Activated T-cell treated with anti-CD3 and anti-CD28 coated beads, Interleukin-2, amount 50 U/mL, for 4 hours (primary cell): Measurements from ENCODE around the gene ABR. TPM values are rescaled to one million over a fixed set of nuclear protein-coding genes. Genes with fewer than 3 reads are reported as not detected.
A peak's percentile ranks its signal among the peaks of the same experiment; 100 is the strongest.
"Not testable (repeated sequence)": the region's sequence is repeated elsewhere in the genome, so short reads cannot be mapped to it uniquely, and the experiment has no call there.

Experiments used
- ATAC-seq, 2 donors: fragments of 200-7000 bp; cut with Tn5 transposase; one replicate each; pipeline ENCODE4 v1.10.0; 2021
- DNase-seq: peaks from one replicate; pipeline ENCODE4 v3.0.0-alpha.2; 2020
- H3K27me3 Mint-ChIP-seq: one replicate; pipeline ENCODE4 v1.8.0; 2021; ENCODE audit warnings: low read depth, mixed read lengths
- H3K36me3 Mint-ChIP-seq: one replicate; pipeline ENCODE4 v1.8.0; 2022; ENCODE audit warnings: mixed read lengths; ENCODE audit not compliant: insufficient read depth
- H3K4me1 Mint-ChIP-seq: one replicate; pipeline ENCODE4 v1.8.0; 2021; ENCODE audit warnings: low read depth, mixed read lengths
- H3K4me3 Mint-ChIP-seq: one replicate; pipeline ENCODE4 v1.8.0; 2021; ENCODE audit warnings: mild to moderate bottlenecking, moderate library complexity, mixed read lengths
- H3K9me3 Mint-ChIP-seq: one replicate; pipeline ENCODE4 v1.8.0; 2021; ENCODE audit warnings: mixed read lengths
- total RNA-seq, 3 donors: library from RNA; stranded (reverse); gene quantifications; one replicate each; pipeline ENCODE4 v1.2.1, GENCODE V29; 2021

The ABR gene
- total RNA-seq, 3 donors from 2014 or later, result 41.0 to 44.7 (median 43.3) TPM

DNA sequence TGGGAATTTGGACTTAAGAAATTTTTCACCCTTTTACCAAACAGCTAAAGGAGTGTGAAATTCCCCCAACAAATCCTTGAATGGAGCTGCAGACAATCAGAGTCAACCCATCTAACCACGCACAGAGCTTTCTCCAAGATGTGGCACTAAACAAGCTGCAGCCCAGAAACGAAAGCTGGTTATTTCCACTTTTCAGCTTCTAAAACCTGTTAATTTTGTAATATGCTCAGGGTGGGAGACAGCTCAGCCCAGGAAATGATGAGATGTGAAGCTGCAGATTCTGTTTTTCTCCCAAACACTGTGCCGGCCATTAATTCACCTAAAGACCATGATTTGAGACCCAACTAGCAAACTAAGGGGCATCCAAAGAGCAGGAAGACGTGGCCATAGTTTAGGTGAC lies 33.2 kb upstream of the ABR start:
- peaks cover 1% of the 10 kb centered on the region for H3K4me1 Mint-ChIP-seq
- H3K36me3 Mint-ChIP-seq, result no peaks in the 10 kb centered on the region
- DNase-seq (no peak), ATAC-seq (no peak)
- no peaks in the 10 kb centered on the region for H3K27me3 Mint-ChIP-seq
- H3K9me3 Mint-ChIP-seq, result no peaks in the 10 kb centered on the region
- H3K4me3 Mint-ChIP-seq, result no peak overlapping the region

- DNase-seq, result no peak
- no peaks in the 10 kb centered on the region for H3K27me3 Mint-ChIP-seq
- no peaks in the 10 kb centered on the region for H3K9me3 Mint-ChIP-seq
- no peaks in the 10 kb centered on the region for H3K36me3 Mint-ChIP-seq
- no peak for ATAC-seq
- no peak overlapping the region for H3K4me3 Mint-ChIP-seq
- H3K4me1 Mint-ChIP-seq, result no peaks in the 10 kb centered on the region
Measured at GRCh38 chr17:1211287-1211686, 31.5 kb upstream of the ABR start.

DNA sequence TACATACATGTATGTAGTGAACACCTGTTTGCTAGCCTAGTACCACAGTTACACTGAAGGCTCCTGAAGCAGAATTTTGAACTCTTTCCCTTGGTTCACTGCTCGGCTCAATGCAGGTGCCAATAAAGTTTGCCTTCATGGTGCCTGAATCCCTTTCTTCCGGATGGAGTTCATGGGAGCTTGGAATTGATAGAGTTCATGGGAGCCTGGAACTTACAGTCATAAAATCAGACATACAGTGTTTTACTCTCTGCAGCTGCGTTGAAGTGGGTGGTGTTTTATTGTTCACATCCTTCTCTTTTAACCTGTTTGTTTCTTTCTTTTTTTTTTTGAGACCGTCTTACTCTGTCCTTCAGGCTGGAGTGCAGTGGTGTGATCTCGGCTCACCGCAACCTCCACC lies 29.2 kb upstream of the ABR start:
- ATAC-seq (no peak), DNase-seq (no peak)
- no peaks in the 10 kb centered on the region for H3K27me3 Mint-ChIP-seq
- H3K9me3 Mint-ChIP-seq, result no peaks in the 10 kb centered on the region
- no peak overlapping the region for H3K4me3 Mint-ChIP-seq
- no peaks in the 10 kb centered on the region for H3K4me1 Mint-ChIP-seq
- H3K36me3 Mint-ChIP-seq, result no peaks in the 10 kb centered on the region

DNA sequence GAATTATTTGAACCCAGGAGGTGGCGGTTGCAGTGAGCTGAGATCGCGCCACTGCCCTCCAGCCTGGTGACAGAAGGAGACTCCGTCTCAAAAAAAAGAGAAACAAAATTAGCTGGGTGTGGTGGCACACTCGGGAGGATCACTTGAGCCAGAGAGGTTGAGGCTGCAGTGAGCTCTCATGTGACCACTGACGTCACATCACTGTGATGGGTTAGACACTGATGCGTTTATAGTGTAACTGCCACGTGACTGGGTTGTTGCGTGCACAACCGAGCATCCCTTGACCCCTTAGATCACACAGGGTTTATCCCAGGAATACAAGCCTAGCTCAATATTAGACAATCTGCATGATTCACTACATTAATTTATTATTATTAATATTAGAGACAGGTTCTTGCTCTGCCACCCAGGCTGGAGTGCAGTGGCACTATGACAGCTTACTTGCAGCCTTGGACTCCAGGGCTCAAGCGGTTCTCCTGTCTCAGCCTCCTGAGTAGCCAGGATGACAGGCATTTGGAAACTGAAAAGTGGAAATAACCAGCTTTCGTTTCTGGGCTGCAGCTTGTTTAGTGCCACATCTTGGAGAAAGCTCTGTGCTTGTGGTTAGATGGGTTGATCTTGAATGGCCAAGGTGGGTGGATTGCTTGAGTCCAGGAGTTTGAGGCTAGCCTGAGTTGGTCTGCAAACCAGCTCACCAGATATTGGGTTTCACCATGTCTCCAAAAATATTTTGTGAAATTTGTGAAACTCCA lies 26.4 kb upstream of the ABR start:
- Mint-ChIP-seq H3K4me3 (no peak overlapping the region), H3K4me1 (peaks cover 16% of the 10 kb centered on the region), H3K27me3 (no peaks in the 10 kb centered on the region), H3K9me3 (no peaks in the 10 kb centered on the region), H3K36me3 (no peaks in the 10 kb centered on the region)
- ATAC-seq (no peak), DNase-seq (no peak)

DNA sequence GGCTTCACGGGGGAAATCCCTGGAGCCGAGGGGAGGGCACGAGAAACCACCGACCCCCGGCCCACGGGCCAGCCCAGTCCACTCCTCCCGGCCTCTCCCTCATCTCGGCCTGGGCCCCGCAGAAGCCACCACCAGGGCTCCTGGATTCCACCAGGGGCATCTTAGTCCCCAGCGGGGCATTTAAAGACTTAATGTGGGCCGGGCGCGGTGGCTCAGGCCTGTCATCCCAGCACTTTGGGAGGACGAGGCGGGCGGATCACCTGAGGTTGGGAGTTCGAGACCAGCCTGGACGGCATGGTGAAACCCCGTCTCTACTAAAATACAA lies 24.1 kb upstream of the ABR start:
- peak overlapping the region; percentile 40 for H3K4me3 Mint-ChIP-seq
- H3K9me3 Mint-ChIP-seq, result no peaks in the 10 kb centered on the region
- ATAC-seq (no peak), DNase-seq (no peak)
- no peaks in the 10 kb centered on the region for H3K27me3 Mint-ChIP-seq
- peaks cover 30% of the 10 kb centered on the region for H3K4me1 Mint-ChIP-seq
- no peaks in the 10 kb centered on the region for H3K36me3 Mint-ChIP-seq

- ATAC-seq (peak; percentile 41 to 65), DNase-seq (no peak)
- Mint-ChIP-seq H3K36me3 (no peaks in the 10 kb centered on the region), H3K9me3 (no peaks in the 10 kb centered on the region), H3K27me3 (no peaks in the 10 kb centered on the region), H3K4me3 (no peak overlapping the region), H3K4me1 (peaks cover 32% of the 10 kb centered on the region)
Measured at GRCh38 chr17:1203111-1203966, 23.6 kb upstream of the ABR start.

DNA sequence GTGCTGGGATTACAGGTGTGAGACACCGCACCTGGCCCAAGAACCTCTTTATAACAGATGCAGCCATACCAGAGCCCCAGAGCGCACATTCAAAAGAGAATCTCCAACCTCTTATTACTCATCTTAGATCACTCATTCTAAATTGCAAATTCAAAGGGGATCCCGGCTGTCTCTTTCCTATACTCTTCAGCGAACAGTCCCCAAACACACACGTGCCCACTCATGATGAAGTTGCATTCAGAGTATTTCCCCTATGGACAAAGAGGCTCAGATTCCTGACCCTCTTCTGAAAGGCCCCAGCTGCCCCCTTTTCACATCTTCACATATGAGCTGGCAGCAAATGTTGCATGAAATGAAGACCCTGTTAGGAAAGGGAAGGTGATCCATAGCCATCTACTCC lies 22.5 kb upstream of the ABR start:
- ATAC-seq (no peak), DNase-seq (no peak)
- H3K4me1 Mint-ChIP-seq, result peaks cover 43% of the 10 kb centered on the region
- no peaks in the 10 kb centered on the region for H3K27me3 Mint-ChIP-seq
- no peaks in the 10 kb centered on the region for H3K9me3 Mint-ChIP-seq
- no peak overlapping the region for H3K4me3 Mint-ChIP-seq
- no peaks in the 10 kb centered on the region for H3K36me3 Mint-ChIP-seq

DNA sequence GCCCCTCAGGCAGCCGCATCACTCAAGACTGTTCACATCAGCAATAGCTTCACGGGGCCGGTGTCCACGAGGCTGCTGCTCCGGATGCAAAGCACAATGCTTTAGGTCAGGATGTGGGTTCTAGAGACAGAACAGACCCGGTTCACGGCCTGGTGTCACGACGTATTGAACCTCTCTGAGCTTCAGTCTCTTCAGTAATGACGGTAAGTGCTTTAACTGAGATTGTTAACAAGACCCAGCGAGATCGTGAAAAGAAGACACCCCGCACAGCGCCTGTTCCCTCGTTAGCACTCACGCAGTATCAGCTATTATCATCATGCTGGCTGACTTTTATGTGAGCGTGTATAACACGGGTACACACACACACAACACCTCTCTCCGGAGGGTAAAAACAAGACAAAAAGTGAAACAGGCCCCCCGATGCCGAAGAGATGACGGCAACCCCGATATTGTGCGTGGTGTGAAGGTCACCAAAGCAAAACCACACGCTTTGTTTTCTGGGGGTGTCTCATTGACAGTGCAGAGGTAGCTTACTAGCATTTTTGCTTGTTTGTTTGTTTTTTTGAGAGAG lies 21.4 kb upstream of the ABR start:
- DNase-seq, result peak; percentile 19
- Mint-ChIP-seq H3K4me1 (peaks cover 50% of the 10 kb centered on the region), H3K36me3 (no peaks in the 10 kb centered on the region), H3K9me3 (no peaks in the 10 kb centered on the region), H3K4me3 (peak overlapping the region; percentile 11), H3K27me3 (no peaks in the 10 kb centered on the region)
- peak in 1 of 2 donors; percentile 22 for ATAC-seq

DNA sequence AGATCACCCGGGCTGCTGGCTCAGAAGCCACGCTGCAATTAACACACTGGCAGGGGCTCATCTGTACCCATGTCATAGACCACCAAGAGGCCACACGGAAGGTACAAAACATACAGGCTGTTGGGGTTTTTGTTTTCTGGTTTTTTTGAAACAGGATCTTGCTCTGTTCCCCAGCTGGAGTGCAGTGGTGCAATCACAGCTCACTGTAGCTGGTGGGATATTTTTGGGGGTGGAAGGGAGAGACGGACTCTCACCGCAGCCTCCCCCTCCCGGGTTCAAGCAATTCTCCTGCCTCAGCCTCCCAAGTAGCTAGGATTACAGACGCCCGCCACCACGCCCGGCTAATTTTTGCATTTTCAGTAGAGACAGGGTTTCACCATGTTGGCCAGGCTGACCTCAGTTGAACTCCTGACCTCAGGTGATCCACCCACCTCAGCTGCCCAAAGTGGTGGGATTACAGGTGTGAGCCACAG lies 19.5 kb upstream of the ABR start:
- not testable (repeated sequence) for H3K9me3 Mint-ChIP-seq, ATAC-seq, H3K27me3 Mint-ChIP-seq, H3K4me3 Mint-ChIP-seq, H3K36me3 Mint-ChIP-seq, DNase-seq
- peaks cover 50% of the 10 kb centered on the region for H3K4me1 Mint-ChIP-seq

- Mint-ChIP-seq H3K4me3 (no peak overlapping the region), H3K27me3 (no peaks in the 10 kb centered on the region), H3K9me3 (no peaks in the 10 kb centered on the region), H3K4me1 (peaks cover 50% of the 10 kb centered on the region), H3K36me3 (no peaks in the 10 kb centered on the region)
- DNase-seq (no peak), ATAC-seq (peak; percentile 53 to 59)
Measured at GRCh38 chr17:1197781-1198490, 18.2 kb upstream of the ABR start.

DNA sequence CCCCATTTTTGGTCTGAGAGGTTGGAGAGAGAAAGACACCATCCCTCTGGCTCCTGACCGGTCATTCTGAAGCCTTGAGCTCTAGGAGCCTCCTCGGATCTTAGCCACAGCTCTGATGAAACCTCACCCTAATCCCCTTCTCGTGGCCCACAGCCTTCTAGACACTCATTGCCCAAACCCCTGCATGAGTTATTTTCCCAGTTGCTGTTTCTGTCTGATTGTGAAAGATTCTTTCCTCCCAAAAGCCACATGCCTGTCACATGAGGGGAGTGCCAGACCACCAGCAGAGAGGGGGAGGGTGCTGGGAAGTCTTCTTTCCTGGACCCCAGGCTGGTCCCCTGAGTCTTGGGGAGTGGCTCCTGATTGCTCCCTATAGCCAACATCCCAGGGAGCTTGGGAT lies 17.6 kb upstream of the ABR start:
- ATAC-seq (peak; percentile 24 to 38), DNase-seq (no peak)
- Mint-ChIP-seq H3K27me3 (no peaks in the 10 kb centered on the region), H3K4me3 (no peak overlapping the region), H3K36me3 (no peaks in the 10 kb centered on the region), H3K9me3 (no peaks in the 10 kb centered on the region), H3K4me1 (peaks cover 46% of the 10 kb centered on the region)

DNA sequence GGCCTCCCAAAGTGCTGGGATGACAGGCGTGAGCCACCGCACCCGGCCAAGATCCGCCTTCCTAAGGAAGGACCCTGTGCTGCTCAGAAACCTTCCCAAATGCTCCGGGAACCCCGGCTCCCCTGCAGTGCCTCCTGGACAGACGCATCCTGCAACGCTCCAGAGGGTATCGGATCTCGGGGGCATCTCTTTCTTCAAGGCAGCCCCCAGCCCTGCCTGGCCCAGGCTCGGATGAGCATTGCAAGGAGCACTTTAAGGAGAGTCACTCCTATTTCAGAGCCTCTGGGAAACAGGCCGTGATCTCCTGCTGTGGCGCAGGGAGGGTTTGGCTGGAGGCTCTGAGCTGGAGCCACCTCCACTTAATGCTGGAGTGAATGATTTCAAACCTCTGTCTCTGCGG lies 17.2 kb upstream of the ABR start:
- DNase-seq, result no peak
- peaks cover 41% of the 10 kb centered on the region for H3K4me1 Mint-ChIP-seq

DNA sequence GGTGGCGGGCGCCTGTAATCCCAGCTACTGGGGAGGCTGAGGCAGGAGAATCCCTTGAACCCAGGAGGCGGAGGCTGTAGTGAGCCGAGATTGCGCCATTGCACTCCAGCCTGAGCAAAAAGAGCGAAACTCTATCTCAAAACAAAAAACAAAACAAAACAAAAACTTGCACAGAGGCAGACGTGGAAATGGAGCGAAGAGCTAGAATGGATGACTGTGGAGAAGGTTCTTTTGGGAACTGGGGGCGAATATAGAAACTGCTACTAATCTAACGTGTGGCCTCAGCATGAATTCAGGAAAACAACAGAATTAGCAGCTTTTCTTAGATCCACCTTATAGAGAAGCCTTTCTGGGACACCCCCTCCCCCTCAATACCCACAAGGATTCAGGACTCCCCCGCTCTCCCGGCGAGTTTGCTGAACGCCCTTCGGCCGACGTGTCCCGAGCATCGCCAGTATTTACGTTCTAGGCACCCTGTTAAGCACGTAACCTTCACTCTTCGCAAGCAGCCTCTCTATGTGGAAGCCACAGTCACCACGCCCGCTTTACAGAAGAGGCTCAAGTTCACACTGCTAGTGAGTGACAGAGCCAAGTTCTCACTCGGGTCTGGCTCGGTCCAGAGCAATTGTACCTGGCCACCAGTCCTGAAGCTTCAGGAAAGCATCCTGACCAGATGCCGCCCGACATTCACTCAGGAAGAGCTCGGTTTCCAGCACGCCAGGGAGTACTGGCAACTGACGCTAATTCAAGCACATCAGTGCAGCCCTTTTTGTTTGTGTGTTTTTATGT lies 13.3 kb upstream of the ABR start:
- H3K36me3 Mint-ChIP-seq, result no peaks in the 10 kb centered on the region
- no peak overlapping the region for H3K4me3 Mint-ChIP-seq
- ATAC-seq (no peak), DNase-seq (no peak)
- H3K9me3 Mint-ChIP-seq, result no peaks in the 10 kb centered on the region
- no peaks in the 10 kb centered on the region for H3K27me3 Mint-ChIP-seq
- H3K4me1 Mint-ChIP-seq, result peaks cover 15% of the 10 kb centered on the region

More for the DNA sequence above, 17.2 kb upstream of the ABR start:
- no peak overlapping the region for H3K4me3 Mint-ChIP-seq
- no peak for ATAC-seq
- H3K9me3 Mint-ChIP-seq, result no peaks in the 10 kb centered on the region
- H3K27me3 Mint-ChIP-seq, result no peaks in the 10 kb centered on the region
- no peaks in the 10 kb centered on the region for H3K36me3 Mint-ChIP-seq
